ENCODE results near the gene NEK10.

Gene NEK10

DNA sequence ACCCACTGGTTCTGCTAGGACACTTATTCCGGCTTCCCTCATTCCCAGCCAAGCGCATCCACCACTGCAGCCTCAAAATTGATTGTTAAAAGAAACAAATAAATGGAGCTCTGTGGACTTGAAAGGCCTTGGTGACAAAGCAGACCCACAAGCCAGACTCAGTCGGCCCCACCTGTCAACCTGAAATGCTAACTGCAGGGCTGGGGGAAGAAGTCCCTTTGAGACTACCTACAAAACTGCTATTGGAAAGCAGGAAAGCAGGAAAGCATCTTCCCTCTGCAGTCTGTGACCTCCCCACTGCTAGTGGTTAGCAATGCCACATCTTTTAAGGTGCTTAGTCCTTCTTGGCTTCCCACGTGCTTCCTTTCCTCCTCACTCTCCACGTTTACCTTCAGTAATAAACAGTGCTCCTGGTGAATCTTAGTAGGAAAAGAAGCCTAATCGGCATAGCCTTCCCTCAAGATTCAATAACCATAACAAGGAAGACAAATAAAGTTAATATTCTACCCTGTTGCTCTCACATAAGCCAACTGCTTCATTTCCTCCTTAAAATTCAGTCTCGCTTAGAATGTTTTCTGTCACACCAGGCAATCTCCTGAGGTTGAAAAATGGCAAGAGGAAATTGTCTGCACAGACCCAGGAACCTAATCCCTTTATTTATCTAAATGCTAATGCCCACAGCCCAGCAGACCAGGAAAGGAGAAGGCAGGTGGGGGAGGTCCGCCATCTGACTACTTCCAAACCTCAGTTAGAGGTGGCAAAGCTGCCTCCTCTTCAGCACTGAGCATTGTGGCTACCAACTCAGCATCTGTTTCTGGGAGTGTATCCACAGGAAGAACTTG is 296.2 kb downstream of the NEK10 start:
- peak; percentile 27 for DNase-seq (ENCODE audit: low read depth, low spot score)

DNA sequence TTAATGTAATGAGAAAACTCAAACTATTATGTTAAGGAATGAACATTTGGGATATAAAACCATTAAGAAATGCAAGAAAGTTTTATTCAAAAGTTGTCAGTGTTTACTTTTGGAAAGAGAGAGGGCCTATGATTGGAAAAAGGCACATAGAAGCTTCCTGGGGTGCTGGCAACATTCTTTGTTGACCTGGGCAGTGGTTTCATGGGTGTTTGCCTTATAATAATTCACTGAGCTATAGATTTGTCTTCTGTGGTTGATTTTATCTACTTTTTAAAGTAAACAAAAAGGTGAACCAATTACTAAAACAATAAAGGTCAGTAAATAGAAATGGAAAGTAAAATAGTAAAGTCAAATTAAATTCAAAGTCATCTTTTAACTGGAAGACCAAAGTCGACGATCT is 308.8 kb downstream of the NEK10 start:
- DNase-seq (ENCODE audit: low read depth, low spot score), result no peak

Data from ELF-1 (cell line).